Umbilical cord (tissue), 2 donors: ENCODE measurements around the gene DGLUCY. TPM values are rescaled to one million over a fixed set of nuclear protein-coding genes. Genes with fewer than 3 reads are reported as not detected.
A peak's percentile ranks its signal among the peaks of the same experiment; 100 is the strongest.
"Not testable (repeated sequence)": the region's sequence is repeated elsewhere in the genome, so short reads cannot be mapped to it uniquely, and the experiment has no call there.

Experiments used
- DNase-seq: peaks from one replicate; pipeline ENCODE4 v3.0.0-alpha.2; 2015; ENCODE audit warnings: low spot score
- total RNA-seq: library from RNA; depleted of rRNA; stranded (reverse); fragments of >200 nt; gene quantifications from one replicate; pipeline ENCODE4 v1.2.3, GENCODE V29; 2014; ENCODE audit warnings: low replicate concordance; ENCODE audit not compliant: insufficient read depth

The DGLUCY gene
- total RNA-seq, 1 donor from 2014 or later, result 12.8 TPM

GRCh38 chr14:91138511-91139359 lies 24.9 kb downstream of the DGLUCY start:
- no peak for DNase-seq

DNA sequence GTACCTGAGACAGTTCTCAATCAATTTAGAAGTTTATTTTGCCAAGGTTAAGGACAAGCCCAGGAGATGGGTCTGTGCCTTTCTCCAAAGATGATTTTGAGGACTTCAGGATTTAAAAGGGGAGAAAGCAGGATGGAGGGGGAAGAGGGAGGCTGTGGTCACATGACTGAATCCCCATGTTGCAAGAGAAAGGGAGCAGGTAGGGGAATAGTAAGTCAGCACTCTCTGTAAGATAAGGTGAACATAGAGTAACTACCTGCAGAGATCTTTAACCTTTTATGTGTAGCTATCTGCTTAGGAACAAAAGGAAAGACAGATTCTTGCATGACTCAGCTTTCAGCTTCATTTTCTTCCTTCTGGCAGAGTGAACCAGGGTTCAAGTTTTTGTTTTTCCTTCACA lies 25.9 kb downstream of the DGLUCY start:
- DNase-seq, result no peak

- peak; percentile 11 for DNase-seq
Measured at GRCh38 chr14:91140672-91141071, 26.8 kb downstream of the DGLUCY start.

DNA sequence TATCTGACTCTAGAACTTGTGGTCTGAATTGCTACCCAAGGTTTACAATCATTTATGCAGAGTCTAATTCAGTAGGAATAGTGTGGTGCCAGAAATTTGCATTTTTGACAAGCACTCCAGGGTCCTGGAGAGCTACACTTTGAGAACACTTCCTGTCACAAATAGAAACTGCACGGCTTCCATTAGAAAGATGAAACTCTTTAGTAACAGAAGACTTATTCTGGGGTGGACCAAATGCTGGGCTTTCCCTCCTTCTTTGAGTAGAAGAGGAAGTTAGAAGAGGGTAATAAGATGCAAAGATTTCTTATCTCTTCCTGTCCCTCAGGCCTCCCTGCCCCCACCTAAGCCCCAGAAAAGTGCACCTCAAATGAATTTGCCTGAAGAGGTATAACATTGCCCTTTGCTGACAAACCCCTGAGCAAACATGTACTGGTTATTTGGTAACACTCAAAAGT lies 28.4 kb downstream of the DGLUCY start:
- no peak for DNase-seq

DNA sequence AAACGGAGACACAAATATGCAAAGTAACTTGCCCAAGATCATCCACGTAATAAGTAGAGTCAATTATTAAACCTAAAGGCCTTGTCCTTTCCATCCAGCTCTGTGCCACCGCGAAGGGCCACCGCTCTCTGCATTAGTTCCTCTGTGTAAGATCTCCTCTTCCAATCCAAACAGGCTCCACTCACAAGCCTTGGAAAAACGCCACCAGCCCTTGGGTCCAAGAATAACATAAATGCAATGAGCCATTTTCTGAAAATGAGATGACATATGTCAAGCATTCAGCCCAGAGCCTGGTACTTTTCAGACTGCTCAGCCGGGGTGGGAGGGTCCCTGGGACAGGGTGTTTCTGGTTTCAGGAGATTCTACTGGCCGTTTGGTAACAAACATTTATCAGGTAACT lies 30.0 kb downstream of the DGLUCY start:
- peak; percentile 58 for DNase-seq

- peak; percentile 74 for DNase-seq
Measured at GRCh38 chr14:91144425-91145145, 30.7 kb downstream of the DGLUCY start.

DNA sequence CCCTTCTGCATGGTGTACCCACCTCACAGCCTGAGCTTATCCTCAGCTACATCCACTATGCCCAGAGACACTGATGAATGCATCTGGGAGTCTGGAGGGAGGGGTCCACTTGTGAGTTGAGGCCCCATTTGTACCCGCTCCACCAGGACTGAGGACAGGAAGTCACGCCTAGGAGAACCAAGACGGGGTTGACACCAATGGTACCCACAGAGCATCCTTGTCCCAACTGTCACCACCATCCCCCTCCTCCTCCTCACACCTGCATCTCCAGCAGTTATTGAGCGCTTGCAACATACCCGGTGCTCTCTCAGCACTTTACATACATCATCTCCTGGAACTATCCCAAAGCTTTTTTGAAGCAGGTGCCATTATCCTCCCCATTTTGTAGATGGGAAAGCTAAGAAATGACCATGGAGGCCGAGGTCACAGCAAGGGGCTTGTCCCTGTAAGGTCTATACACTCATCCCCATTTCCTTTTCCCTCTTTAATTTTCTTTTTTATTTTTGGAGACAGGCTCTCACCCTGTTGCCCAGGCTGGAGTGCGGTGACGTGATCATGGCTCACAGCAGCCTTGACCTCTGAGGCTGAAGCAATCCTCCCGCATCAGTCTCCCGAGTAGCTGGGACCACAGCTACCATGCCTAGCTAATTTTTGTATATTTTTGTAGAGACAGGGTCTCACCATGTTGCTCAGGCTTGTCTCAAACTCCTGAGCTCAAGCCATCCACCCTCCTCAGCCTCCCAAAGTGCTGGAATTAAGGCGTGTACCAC lies 31.7 kb downstream of the DGLUCY start:
- DNase-seq, result no peak

DNA sequence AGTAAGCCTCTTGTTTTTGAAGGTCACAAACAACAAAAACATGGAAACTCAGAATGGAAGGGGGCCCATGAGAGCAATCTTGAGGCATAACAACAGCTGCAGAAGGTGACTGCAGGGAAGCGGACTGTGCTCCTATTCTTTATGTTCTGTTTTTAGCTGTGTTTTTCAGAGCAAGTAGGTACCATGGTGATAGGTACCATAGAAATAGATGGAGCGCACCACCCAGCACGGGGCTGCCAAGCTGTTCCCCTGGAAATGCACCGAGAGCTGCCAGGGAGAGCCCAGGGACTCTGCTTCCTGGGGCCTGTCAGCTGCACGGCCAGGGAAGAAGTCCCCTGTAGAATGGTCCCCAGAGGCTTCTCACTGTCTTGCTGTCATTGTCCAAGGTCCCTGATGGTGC lies 32.8 kb downstream of the DGLUCY start:
- no peak for DNase-seq

DNA sequence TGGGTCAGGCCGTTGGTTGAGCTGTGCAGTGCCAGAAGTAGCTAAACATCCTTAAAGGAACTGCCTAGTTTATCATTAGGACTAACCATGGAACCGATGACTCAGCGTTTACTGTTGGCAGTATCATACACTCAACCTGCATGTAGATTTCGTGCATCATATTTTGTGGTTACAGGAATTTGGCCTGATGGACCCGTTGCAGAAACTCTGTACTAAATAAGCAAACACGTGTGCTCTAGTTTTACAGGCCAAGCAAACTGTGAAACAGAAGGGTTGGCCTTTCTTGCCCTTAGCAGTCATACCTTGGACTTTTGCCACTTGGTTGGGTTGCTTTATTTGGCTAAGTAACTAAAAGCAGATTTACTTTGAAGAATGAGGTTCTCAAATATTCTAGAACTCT lies 35.6 kb downstream of the DGLUCY start:
- DNase-seq, result peak; percentile 90

DNA sequence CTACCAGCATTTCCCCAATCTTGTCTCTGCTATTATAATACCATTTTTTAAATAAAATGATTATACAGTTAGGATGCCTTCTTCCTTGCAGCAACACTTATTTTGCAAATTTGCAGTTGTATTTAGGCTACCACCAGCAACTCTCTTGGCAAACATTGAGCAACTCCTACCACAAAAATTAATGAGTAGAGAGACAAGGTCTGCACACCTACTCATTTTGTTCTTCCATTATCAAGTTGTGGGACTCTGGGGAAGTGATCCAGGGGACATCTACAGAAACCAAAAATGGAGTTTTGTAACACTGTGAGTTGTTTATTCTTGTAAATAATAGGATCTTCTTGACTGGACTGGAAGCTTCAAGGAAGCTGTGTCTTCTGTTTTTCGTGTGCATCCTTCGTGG lies 38.6 kb downstream of the DGLUCY start:
- DNase-seq, result no peak

DNA sequence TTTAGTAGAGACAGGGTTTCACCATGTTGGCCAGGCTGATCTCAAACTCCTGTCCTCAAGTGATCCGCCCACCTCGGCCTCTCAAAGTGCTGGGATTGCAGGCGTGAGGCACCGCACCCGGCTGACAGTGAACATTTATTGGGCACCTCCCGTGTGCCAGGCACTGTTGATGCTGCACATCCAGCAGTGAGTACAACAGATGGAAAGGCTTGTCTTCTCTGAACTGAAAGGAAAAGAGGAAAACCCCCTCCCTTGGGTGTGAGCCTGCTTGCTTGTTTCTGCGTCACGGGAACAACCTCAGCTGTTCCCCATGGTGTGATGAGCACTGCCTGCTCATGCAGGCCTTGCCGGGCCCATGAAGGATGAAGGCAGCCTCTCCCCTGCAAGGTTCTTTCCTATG lies 39.5 kb downstream of the DGLUCY start:
- no peak for DNase-seq

- DNase-seq, result peak; percentile 79
Measured at GRCh38 chr14:91154851-91155625, 41.2 kb downstream of the DGLUCY start.

GRCh38 chr14:91155626-91156089 lies 41.8 kb downstream of the DGLUCY start:
- no peak for DNase-seq

DNA sequence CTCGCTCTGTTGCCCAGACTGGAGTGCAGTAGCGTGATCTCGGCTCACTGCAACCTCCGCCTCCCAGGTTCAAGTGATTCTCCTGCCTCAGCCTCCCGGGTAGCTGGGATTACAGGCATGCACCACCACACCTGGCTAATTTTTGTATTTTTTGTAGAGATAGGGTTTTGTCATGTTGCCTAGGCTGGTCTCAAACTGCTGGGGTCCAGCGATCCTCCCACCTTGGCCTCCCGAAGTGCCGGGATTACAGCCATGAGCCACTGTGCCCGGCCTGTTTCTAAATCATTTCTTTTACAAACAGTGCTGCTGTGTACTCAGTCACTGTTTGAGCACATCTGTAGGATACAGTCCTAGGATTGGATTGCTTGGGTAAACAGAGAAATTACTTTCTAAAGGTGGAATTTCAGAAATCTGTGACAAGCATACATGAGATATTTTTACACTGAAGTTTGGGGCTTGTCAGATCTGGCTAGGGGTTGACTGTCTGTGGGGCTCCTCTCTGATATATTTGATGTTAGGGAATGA lies 42.3 kb downstream of the DGLUCY start:
- not testable (repeated sequence) for DNase-seq

- DNase-seq, result not testable (repeated sequence)
Measured at GRCh38 chr14:91156877-91157276, 43.0 kb downstream of the DGLUCY start.

- peak; percentile 26 for DNase-seq
Measured at GRCh38 chr14:91158091-91158790, 44.4 kb downstream of the DGLUCY start.

GRCh38 chr14:91159182-91159581 lies 45.3 kb downstream of the DGLUCY start:
- no peak for DNase-seq

GRCh38 chr14:91159906-91160305 lies 46.0 kb downstream of the DGLUCY start:
- DNase-seq, result no peak

- DNase-seq, result no peak
Measured at GRCh38 chr14:91163316-91163715, 49.4 kb downstream of the DGLUCY start.

GRCh38 chr14:91164676-91165075 lies 50.8 kb downstream of the DGLUCY start:
- no peak for DNase-seq
